ENCODE results near the gene HPN. TPM values are rescaled to one million over a fixed set of nuclear protein-coding genes. Genes with fewer than 3 reads are reported as not detected.

The HPN gene
- total and polyA plus RNA-seq, 2 experiments from 2014 or later: 14.0 to 17.4 TPM

DNA sequence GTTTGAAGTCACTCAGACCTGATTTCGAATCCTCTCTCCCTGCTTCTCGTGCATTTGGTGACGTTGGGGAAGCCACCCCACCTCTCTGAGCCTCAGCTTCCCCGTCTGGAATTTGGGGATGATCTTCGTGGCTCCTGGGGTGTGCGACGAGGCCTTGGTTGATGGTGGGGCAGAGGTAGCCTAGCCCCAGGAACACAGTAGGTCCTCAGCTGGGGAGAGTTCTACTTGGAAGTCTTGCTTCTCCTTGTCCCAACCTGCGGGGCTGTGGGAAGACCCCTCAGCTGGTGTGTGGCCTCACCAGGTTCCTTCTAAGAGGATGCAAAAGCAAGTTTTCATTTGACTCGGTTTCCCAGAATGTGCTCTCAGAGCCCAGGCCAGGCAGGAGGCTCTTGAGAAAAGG, 13.1 kb downstream of the HPN start:
- peaks cover 11% of the 10 kb centered on the region for H3K36me3 Mint-ChIP-seq (ENCODE audit: low read depth)
- H3K4me3 Mint-ChIP-seq: no peak overlapping the region
- peaks cover 11% of the 10 kb centered on the region for H3K27me3 Mint-ChIP-seq (ENCODE audit: insufficient read depth, low read depth, poor library complexity)
- TF ChIP-seq, protein P1, sequence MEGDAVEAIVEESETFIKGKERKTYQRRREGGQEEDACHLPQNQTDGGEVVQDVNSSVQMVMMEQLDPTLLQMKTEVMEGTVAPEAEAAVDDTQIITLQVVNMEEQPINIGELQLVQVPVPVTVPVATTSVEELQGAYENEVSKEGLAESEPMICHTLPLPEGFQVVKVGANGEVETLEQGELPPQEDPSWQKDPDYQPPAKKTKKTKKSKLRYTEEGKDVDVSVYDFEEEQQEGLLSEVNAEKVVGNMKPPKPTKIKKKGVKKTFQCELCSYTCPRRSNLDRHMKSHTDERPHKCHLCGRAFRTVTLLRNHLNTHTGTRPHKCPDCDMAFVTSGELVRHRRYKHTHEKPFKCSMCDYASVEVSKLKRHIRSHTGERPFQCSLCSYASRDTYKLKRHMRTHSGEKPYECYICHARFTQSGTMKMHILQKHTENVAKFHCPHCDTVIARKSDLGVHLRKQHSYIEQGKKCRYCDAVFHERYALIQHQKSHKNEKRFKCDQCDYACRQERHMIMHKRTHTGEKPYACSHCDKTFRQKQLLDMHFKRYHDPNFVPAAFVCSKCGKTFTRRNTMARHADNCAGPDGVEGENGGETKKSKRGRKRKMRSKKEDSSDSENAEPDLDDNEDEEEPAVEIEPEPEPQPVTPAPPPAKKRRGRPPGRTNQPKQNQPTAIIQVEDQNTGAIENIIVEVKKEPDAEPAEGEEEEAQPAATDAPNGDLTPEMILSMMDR (conservative IDR thresholded peaks at IDR 0.05; ENCODE audit: low read depth in 2 of 2): no peak
- TF ChIP-seq ZNF114 (CRISPR knock-in tag; IDR thresholded peaks at IDR 0.05) (no peak), ZNF331 (CRISPR knock-in tag; IDR thresholded peaks at IDR 0.05; ENCODE audit: low read depth) (no peak), CREB1 (CRISPR knock-in tag; IDR thresholded peaks at IDR 0.05; ENCODE audit: low read depth) (no peak), EZH2phosphoT487 (IDR thresholded peaks at IDR 0.05; ENCODE audit: unreplicated experiment) (no peak), POLR2AphosphoS5 (IDR thresholded peaks at IDR 0.05; ENCODE audit: low read depth) (no peak), JUNB (IDR thresholded peaks at IDR 0.05; ENCODE audit: unreplicated experiment) (no peak)
- TF ChIP-seq, protein P2, sequence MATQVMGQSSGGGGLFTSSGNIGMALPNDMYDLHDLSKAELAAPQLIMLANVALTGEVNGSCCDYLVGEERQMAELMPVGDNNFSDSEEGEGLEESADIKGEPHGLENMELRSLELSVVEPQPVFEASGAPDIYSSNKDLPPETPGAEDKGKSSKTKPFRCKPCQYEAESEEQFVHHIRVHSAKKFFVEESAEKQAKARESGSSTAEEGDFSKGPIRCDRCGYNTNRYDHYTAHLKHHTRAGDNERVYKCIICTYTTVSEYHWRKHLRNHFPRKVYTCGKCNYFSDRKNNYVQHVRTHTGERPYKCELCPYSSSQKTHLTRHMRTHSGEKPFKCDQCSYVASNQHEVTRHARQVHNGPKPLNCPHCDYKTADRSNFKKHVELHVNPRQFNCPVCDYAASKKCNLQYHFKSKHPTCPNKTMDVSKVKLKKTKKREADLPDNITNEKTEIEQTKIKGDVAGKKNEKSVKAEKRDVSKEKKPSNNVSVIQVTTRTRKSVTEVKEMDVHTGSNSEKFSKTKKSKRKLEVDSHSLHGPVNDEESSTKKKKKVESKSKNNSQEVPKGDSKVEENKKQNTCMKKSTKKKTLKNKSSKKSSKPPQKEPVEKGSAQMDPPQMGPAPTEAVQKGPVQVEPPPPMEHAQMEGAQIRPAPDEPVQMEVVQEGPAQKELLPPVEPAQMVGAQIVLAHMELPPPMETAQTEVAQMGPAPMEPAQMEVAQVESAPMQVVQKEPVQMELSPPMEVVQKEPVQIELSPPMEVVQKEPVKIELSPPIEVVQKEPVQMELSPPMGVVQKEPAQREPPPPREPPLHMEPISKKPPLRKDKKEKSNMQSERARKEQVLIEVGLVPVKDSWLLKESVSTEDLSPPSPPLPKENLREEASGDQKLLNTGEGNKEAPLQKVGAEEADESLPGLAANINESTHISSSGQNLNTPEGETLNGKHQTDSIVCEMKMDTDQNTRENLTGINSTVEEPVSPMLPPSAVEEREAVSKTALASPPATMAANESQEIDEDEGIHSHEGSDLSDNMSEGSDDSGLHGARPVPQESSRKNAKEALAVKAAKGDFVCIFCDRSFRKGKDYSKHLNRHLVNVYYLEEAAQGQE (IDR thresholded peaks at IDR 0.05; ENCODE audit: unreplicated experiment): no peak
- TF ChIP-seq, protein P3, sequence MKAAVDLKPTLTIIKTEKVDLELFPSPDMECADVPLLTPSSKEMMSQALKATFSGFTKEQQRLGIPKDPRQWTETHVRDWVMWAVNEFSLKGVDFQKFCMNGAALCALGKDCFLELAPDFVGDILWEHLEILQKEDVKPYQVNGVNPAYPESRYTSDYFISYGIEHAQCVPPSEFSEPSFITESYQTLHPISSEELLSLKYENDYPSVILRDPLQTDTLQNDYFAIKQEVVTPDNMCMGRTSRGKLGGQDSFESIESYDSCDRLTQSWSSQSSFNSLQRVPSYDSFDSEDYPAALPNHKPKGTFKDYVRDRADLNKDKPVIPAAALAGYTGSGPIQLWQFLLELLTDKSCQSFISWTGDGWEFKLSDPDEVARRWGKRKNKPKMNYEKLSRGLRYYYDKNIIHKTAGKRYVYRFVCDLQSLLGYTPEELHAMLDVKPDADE (IDR thresholded peaks at IDR 0.05): no peak
- Histone ChIP-seq H3F3A (replicated peaks; ENCODE audit: low read depth) (peaks cover 4% of the 10 kb centered on the region; the same call in 1 of the 2 replicates), H3K4me1 (ENCODE audit: insufficient read depth) (peaks cover 5% of the 10 kb centered on the region; the same call in 1 of the 2 replicates), H3K4me2 (no peak overlapping the region), H3K36me3 (ENCODE audit: insufficient read depth) (no peaks in the 10 kb centered on the region), H3K9me2 (ENCODE audit: insufficient read depth) (no peaks in the 10 kb centered on the region), H3K27me3 (ENCODE audit: insufficient read depth) (no peaks in the 10 kb centered on the region), H3K79me2 (replicated peaks; ENCODE audit: insufficient read depth) (no peaks in the 10 kb centered on the region), H3K4me3 (no peak overlapping the region), H2AFZ (no peak overlapping the region), H3K27ac (ENCODE audit: low read depth) (no peak overlapping the region), H4K20me1 (replicated peaks; ENCODE audit: insufficient read depth) (no peaks in the 10 kb centered on the region)
- peaks cover 17% of the 10 kb centered on the region for H3K4me1 Mint-ChIP-seq
- H3K9me3 Mint-ChIP-seq: no peaks in the 10 kb centered on the region; the same call in 2 of the 3 replicates
- DNase-seq (ENCODE audit: low spot score) (no peak), ATAC-seq (no peak)
- H3K27ac Mint-ChIP-seq: no peak overlapping the region

Measured in GM23338 (cell line).